GM21367 (cell line): ENCODE results near the gene GNAO1.

Experiments
- ATAC-seq: cut with Tn5 transposase; IDR thresholded peaks from one replicate; pipeline ENCODE4 v1.9.1; 2021; ENCODE audit not compliant: unreplicated experiment

GNAO1 gene

DNA sequence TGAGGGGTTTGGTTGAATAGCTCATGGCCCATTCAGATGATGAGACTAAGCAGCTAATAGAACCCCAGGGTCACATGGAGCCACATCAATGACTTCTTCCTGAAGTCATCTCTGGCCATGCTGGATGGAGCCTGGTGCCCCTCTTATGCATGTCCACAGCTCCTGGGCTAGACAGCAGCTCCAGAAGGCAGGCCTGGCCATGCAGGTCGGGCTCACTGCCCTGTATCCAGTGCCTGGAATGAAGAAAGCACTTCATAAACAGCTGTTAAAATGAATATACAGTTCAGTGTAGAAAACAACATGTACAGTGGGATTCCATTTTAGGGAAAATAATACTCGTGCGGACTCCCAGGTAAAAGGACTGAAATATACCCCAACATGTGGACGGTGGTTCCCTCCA is 73.9 kb downstream of the GNAO1 start:
- no peak for ATAC-seq

DNA sequence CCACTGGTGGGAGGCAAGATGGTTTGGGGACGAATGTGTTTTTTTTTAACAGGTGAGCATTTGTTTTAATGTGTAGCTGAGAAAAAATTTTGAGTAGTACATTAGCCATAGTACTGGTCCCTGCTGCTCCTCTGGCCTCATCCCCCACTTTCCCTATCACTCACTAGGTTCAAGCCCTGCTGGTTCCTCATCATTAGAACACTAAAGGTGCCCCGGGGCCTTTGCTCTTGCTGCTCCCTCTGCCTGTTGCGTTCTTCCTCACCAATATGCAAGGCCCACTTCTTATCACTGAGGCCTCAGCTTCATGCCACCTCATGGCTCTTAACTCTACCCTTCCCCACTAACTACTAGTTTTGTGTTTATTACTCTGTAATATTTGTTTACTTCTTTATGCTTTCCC is 74.5 kb downstream of the GNAO1 start:
- no peak for ATAC-seq

DNA sequence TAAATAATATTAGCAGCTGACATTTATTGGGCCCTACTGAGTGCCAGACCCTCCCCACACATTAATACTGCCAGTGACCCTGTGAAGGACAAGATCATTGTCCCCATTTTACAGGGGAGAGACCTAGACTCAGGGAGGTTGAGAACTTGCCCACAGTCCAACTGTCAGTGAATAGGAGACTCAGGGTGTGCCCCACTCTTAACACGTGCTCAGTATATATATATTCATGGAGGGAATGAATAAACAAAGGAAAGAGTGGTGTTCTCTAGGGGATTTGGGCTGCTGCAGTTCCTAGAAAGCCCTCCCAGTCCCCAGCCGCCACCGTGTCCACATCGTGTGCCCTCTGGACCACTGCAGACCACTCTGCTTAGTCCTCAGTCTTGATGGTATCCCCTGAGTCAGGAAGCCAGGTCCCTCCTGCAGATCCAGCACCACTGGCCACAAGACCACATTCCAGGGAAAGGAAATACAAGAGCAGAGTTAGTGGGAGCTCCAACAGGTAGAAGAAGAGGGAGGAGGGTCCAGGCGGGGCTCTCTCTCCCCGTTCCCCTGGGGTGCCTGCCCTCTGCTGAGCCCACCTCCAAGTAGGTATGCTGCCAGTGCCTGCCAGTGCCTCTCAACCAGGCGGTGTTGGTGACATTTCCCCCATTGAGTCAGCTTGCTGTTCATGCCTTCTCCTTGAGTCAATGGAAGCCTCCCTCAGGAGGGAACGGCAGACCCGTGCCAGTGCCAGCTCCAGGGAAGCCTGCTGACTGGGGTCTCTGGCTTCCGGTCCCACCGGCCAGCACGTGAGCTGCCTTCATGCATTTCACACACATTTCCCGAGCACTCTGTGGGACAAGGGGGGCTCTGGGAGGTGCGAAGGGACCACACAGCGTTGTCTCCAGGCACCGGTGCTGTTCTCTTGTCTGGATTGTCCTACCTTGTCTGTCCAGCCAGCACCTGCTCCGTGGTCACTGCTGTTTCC is 75.6 kb downstream of the GNAO1 start:
- ATAC-seq, result no peak

DNA sequence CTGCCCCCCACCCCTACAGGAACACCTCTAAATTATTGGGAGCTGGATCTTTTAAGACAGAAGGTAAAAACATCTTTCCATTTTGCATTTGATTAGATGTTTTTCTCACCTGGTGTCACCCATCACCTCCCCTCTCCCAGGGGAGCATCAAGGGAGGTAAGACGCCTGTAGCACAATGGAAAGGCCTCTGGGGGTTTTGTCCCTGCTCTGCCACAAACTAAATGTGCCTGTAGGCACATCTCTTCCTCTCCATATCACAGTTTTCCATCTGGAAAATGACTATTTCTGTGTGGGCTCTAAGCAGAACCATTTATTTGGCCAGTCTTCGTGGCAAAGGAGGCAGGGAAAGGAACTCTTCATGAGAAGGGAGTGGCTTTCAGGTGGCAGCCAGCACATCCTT is 76.6 kb downstream of the GNAO1 start:
- ATAC-seq, result no peak

DNA sequence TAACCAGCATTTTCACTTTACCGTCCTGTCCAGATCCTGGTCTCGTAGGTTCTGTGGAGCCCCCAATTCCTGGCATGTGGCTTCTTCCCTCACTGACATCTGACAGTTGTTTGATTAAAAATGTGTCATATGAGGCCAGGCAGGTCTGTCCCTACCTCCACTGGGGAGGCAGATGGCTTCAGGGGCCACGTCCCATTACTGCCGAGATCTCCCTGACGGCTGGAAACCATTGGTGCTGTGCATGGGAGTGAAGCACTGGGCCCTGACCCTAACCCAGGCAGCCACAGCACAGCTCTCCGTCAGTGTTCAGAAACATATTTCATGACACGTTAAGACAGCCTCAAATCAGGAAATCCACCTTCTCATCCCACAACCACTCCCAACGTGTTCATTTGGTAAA is 77.5 kb downstream of the GNAO1 start:
- ATAC-seq, result no peak

DNA sequence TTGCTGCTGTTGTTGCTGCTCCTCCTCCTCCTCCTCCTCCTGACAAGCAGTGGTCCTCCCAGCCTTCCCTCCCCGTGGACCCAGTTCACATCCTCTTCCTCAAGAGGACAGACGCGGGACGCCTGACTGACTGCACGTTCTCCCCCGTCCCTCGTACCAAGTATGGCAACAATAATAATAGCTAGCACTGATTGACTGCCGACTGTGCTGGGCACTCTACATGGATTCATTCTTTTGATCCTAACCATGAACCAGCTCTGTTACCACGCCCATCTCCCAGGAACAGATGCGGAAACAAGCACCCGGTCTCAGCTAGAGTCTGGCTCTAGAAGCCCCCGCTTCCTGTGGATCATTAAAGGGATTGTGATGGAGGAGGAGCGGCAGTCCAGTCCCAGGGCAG is 78.0 kb downstream of the GNAO1 start:
- ATAC-seq, result no peak

DNA sequence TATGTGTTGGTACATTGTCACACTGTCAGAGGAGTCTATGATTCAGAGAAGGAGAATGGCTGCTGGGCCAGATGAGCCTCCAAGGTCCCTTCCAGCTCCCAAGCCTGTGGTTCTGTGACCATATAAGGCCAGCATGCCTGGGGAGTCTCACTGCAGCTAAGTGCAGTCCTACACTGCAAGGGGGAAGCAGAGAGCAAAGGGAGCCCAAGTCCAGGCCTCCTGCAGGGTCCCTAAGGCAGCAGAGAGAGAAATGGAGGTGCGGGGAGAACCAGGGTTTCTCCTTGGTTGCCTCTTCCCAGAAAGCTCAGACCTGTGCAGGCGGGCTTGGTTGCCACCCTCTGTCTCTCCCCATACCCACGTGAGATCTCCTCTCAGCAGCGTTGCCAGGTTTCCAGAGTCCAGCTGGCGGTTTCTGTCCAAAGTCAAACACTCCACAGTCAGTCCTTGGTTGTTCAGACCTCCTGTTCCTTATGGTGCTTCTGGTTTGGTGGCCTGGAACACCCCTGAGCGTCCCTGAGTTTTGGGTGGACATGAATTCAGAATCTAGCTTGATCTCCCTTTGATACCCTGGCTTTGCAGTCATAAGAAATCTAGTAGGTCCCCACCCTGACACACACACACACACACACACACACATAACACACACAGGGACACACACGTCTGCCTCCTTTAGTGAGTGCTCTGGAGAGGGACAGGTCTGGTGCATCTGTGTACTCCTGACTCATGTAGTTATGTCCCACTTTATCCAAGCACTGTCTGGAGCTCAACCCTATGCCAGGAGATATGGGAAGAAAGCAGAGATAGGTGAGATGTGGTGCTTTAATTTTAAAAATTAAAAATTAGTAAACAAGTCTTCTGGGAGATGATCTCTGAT is 78.8 kb downstream of the GNAO1 start:
- no peak for ATAC-seq

DNA sequence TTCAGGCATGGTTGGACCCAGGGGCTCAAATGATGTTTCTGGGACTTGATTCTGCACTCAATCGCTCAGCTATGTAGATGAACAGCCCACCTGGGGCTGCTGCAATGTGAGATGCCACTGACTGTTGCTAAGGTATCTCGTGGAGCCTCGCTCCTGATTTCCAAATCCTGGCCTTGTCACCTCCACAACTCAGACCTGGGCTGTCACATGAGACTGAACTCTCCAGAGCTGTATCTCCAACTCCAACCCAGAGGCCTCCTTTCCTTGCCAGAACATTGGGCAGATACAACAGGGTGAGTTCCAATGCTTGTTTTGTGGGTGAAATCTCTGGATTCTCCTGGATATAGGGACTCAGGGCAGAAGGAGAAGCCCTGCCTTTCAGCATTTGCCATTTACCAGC is 79.5 kb downstream of the GNAO1 start:
- ATAC-seq, result no peak

DNA sequence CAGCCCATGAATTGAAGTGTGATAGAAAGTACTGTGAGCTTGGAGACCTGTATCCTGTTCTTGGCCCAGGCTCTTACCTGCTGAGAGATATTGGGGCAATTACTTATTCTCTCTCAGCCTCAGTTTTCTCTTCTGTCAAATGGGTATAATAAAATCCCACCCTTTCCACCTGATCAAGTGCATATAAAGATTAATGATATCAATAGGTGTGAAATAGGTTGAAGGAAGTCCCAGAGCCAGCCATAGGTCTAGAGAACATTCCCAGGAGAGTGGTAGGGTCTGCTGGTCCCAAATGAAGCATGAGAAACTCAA is 81.2 kb downstream of the GNAO1 start:
- ATAC-seq, result no peak

DNA sequence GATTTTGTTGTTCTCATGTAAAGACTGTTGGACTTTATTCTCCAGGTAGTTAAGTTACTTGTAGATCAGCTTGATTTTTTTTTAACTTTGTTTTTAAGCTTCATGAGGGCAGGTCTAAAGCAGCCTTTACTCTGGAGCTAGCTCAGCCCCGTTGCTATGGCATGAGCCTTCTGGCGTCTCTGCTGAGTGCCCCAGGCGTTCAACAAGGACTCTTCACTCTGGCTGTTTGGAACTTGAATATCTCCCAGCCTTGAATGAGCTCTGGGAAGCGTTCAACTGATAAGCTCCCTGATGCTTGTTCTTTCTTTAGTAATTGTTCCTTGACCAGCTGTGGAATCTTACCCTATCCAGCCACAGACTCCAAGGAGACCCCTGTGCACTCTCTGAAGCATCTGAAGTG is 82.3 kb downstream of the GNAO1 start:
- ATAC-seq, result no peak

DNA sequence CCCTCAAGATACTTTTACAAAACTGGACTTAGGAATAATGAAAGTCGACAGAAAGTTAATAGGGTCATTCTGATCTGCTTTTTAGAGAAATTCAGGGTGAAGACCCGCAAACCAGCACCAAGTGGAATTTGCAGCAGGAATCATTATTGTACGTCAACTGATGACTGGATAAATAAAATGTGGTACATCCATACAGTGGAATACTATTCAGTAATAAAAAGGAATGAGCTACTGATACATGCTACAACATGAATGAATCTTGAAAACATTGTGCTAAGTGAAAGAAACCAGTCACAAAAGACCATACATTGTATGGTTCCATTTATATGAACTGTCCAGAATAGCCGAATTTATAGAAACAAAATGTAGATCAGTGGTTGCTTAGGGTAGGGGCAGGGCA is 83.1 kb downstream of the GNAO1 start:
- ATAC-seq, result no peak

DNA sequence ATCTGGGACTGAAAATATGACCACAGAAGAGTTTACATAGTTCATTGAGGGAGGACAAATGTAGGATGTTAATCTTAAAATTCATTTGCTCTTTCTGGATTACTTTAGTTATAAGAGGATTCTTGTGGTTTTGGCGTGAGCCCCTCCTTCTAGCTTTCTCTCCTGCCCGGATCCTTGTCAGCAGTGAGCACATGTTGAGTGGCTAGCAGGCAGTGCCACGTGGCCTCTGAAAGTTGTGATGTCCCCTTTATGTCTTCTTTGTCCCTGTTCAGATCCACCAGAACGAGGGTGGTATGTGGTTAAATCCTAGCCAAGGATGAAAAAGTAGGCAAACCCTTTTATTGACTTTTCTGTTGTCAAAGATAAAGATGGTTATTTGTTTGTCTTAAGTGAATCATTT is 83.8 kb downstream of the GNAO1 start:
- no peak for ATAC-seq

DNA sequence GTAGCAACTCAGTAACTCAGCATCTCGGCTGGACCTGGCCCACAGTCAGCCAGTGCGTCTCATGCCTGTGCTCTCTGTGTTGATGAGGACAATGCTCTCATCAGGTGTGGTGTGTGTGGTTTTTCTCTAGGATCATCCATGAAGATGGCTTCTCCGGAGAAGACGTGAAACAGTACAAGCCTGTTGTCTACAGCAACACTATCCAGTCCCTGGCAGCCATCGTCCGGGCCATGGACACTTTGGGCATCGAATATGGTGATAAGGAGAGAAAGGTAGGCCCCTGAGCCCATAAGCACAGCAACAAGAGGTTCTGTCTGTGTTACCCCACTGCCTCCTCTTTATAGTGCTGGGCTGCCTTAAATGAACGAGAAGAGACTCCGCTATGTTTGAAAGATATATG is 84.5 kb downstream of the GNAO1 start:
- ATAC-seq, result no peak

DNA sequence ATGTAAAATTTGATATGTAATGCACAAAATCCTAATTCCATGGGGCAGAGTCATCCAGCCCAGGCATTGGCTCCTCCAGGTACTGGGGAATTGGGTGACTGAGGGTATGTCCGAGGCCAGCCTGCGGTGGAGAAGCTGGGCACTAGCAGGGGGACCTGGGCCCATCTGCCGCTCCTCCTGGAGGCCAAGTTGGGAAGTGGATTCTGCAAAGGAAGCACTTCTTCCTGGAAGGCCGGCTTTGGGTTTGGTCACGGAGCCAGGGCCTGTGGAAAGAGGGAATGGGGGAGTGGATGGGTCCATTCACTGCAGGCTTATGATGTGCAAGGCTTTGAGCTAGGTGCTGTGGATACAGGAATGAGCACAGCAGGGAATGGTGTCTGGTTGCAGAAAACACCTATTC is 85.8 kb downstream of the GNAO1 start:
- no peak for ATAC-seq

DNA sequence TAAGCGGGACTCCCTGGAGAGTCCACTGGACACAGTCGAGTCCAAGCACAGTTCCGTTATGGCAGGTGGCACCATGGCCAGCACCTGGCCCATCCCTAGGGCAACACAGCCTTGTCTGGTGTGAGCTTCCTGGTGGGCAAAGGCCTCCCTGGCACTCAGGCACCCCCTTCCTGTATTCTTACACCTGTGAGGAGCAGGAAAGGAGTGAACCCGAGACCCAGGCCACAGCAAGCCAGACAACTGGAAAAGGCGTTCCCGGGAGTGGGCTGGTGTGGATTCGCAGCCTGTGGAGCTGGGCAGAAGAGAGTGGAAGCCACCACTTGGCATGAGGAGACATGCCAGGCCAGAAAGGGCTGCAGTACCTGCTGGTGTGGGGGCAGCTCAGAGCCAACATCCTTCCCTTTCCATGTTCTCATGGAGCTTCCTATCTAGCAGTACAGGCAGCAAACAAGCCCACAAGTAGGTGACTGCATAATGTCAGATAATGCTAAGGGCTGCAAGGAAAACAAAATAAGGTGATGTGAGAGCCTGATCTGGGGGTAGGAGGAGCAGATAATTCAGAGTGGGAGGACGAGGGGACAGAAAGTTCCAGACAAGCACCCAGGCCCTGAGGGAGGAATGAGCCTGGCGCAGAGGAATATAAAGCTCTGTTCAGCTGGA is 87.0 kb downstream of the GNAO1 start:
- ATAC-seq, result no peak

DNA sequence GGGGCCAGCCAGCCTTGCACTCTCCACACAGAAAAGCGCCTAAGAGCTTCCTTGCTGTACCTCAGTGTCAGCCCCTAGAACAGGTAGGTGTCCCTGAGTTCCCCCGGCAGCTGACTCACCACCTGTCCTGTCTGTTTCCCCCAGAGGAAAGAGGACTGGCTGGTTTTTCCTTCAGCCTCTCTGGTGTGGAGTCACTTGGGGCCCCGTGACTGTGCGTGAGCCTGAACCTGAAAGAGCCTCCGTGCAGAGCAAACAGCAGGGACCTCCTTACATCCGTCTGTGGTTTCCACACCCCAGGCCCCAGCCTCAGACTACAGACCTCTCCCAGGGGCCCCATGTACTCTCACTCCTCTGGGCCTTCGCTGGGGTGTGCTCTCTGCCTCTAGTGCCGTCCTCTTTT is 87.8 kb downstream of the GNAO1 start:
- ATAC-seq, result no peak

DNA sequence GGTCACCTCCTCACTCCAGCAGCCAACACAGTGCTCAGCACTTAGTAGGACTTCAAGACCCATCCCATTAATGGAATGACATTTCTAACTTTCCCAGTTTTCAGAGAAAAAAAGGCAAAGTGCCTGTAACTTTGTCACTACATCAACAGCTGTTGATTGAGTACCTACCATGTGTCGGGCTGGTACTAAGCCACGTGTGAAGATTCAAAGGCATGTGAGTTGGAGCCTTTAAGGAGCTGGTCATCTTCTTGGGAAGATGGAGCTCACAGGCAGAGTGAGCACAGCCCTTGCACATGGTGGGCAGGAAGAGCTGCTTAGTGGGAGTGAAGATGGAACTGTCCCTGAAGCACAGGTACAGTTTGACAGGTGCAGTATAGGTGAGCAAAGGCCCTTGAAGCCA is 88.6 kb downstream of the GNAO1 start:
- ATAC-seq, result no peak

DNA sequence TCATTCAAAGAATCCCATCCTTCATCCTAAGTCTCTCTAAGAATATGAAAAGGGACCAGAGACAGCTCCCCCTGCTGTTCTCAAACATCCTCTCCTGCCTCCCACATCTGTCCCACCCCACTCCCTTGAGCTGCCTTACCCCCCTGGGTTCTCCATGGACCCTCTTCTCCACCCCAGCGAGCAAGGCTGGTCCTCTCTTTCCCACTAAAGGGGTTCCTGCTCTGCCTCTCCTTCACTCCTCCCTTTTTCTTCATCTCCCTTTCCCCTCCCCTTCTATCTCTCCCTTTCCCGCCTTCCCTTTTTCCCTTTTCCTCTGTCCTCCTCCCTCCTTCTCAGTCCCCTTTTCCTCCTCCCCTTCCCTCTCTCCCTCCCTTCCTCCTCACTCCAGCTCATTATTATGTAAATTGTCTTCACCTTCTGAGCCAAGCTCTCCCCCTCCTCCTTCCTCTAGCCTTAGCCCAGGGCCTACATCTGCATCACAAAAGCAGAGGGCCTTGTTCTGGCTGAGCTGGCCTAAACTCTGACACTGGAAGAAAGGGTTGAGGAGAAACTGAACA is 90.0 kb downstream of the GNAO1 start:
- no peak for ATAC-seq

DNA sequence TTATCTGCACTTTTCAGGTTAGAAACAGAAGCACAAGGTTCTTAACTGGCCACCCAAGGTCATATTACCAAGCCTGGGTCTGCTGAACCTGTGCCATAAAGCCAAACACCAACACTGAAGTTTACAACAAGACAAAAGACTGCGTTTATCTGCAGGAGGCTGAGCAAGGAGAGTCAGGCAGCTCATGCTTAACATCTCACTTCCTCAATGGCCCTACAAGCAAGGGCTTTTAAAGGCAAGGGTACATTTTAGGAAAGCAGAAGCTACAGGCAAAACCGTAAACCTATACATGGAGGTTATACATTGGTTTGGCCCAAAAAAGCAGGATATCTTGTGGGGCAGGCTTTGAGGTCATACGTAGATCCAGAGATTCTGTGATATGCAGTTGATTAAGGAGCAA is 91.2 kb downstream of the GNAO1 start:
- no peak for ATAC-seq

DNA sequence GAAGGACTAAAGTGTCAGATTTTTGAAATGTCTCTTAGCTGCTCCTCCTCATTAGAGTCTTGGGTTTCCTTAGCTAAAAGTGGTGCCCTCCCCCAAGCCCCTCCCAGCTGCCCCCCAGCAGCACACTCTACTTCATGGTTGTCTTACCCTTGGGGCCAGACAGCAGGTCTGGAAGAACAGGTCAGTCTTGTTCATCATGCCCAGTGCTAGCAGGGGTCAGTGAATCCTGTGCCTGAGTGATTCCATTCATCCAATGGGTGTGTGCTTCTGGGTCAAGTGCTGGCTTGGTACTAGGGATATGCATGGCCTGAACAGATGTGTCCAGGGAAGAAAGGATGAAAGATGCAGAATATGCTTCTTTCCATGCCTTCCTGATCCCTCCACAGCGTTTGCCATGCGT is 93.2 kb downstream of the GNAO1 start:
- ATAC-seq, result no peak

DNA sequence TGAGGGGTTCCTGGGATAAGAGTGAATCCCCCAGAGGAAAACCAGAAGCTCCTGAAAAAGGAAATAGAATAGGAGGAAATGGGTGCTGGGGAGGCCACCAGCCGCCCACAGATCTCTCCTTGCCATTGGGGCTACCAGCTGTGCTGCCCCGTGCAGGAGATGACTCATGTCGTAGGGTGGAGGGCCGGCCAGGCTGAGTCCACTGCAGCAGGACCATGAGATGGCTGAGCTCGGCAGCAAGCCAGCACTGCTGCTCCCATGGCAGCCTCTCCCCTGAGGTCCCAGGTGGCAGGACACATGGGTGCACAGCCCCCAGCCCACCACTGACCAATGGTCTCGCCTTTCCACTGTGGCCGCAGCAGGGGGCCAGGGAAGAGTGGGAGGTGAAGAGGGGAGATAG is 95.5 kb downstream of the GNAO1 start:
- ATAC-seq, result no peak
